Mucosa of gallbladder (tissue), 1 donor: Measurements from ENCODE around the gene BRD7. TPM values are rescaled to one million over a fixed set of nuclear protein-coding genes. Genes with fewer than 3 reads are reported as not detected.

Experiments used
- DNase-seq: peaks from one replicate; pipeline ENCODE4 v3.0.0-alpha.2; 2020; ENCODE audit warnings: low spot score
- total RNA-seq: library from RNA; stranded (reverse); gene quantifications from one replicate; pipeline ENCODE4 v1.2.1, GENCODE V29; 2021
- donor health status: DM: no; HTN: no; CAD: no.

Gene BRD7
- total RNA-seq, 1 donor from 2014 or later = 59.1 TPM

- no peak for DNase-seq
These were observed 65.0 kb downstream of the BRD7 start for GRCh38 chr16:50303605-50304466.

- DNase-seq = no peak
These were observed 65.7 kb downstream of the BRD7 start for GRCh38 chr16:50303041-50303604.

- no peak for DNase-seq
These were observed 66.2 kb downstream of the BRD7 start for GRCh38 chr16:50302472-50303005.

GRCh38 chr16:50301626-50302471, 66.9 kb downstream of the BRD7 start:
- no peak for DNase-seq

- no peak for DNase-seq
These were observed 67.7 kb downstream of the BRD7 start for GRCh38 chr16:50300942-50301625.

GRCh38 chr16:50299508-50300105, 69.2 kb downstream of the BRD7 start:
- DNase-seq = no peak

GRCh38 chr16:50298591-50299507, 69.9 kb downstream of the BRD7 start:
- no peak for DNase-seq

GRCh38 chr16:50298075-50298460, 70.7 kb downstream of the BRD7 start:
- no peak for DNase-seq

GRCh38 chr16:50297301-50298074, 71.3 kb downstream of the BRD7 start:
- no peak for DNase-seq

- DNase-seq = no peak
These were observed 72.0 kb downstream of the BRD7 start for GRCh38 chr16:50296807-50297206.

GRCh38 chr16:50295541-50296132, 73.2 kb downstream of the BRD7 start:
- DNase-seq = no peak

- DNase-seq = no peak
These were observed 73.8 kb downstream of the BRD7 start for GRCh38 chr16:50294955-50295354.

GRCh38 chr16:50293994-50294855, 74.6 kb downstream of the BRD7 start:
- DNase-seq = no peak

GRCh38 chr16:50293041-50293783, 75.6 kb downstream of the BRD7 start:
- DNase-seq = no peak

- no peak for DNase-seq
These were observed 76.2 kb downstream of the BRD7 start for GRCh38 chr16:50292566-50292948.

GRCh38 chr16:50291719-50292565, 76.8 kb downstream of the BRD7 start:
- no peak for DNase-seq
